ENCODE measurements around the gene LAMB1. TPM values are rescaled to one million over a fixed set of nuclear protein-coding genes. Genes with fewer than 3 reads are reported as not detected.

Gene LAMB1
- total and polyA plus RNA-seq, 5 experiments from 2014 or later: 0.13 to 1.5 (median 0.57) TPM; not detected in 1

GRCh38 chr7:107972941-107973376 lies 30.0 kb downstream of the LAMB1 start:
- Mint-ChIP-seq H3K27ac (no peak overlapping the region), H3K36me3 (no peaks in the 10 kb centered on the region), H3K4me1 (no peaks in the 10 kb centered on the region), H3K4me3 (no peak overlapping the region), H3K27me3 (peaks cover 0 to 10% (median 3%) of the 10 kb centered on the region in 5 donors), H3K9me3 (no peaks in the 10 kb centered on the region)
- POLR2A ChIA-PET: no interaction called here
- no peak for ATAC-seq
- DNase-seq: no peak

GRCh38 chr7:107972075-107972482 lies 30.9 kb downstream of the LAMB1 start:
- Mint-ChIP-seq H3K27ac (no peak overlapping the region), H3K9me3 (no peaks in the 10 kb centered on the region), H3K4me3 (no peak overlapping the region), H3K27me3 (peaks cover 0 to 7% (median 3%) of the 10 kb centered on the region in 5 donors), H3K36me3 (no peaks in the 10 kb centered on the region), H3K4me1 (no peaks in the 10 kb centered on the region)
- DNase-seq (no peak), ATAC-seq (no peak)
- POLR2A ChIA-PET: no interaction called here

DNA sequence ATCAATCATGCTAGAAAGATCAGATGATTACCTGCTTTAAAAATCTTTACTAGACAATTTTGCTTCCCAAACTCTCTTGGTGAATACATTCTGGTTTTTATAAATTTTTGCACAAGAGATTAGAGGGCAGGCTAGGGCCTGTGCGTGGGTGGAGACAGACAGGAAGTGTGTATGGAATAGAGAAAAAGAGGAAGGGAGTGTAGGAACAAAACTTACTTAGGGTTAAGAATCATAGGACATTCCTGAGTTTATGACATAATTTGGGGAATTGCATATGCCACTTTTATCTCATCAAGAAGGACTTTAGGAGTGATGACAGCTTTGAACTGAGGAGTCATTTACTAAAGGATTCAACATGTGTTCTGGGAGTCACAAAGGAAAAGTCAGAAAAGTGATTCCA lies 31.3 kb downstream of the LAMB1 start:
- POLR2A ChIA-PET: no interaction called here
- no peaks in the 10 kb centered on the region for H3K9me3 Mint-ChIP-seq
- no peaks in the 10 kb centered on the region for H3K36me3 Mint-ChIP-seq
- peaks cover 0 to 6% (median 3%) of the 10 kb centered on the region in 5 donors for H3K27me3 Mint-ChIP-seq
- H3K27ac Mint-ChIP-seq: no peak overlapping the region
- no peak for ATAC-seq
- no peak overlapping the region for H3K4me3 Mint-ChIP-seq
- H3K4me1 Mint-ChIP-seq: no peaks in the 10 kb centered on the region
- DNase-seq: no peak

- Mint-ChIP-seq H3K27me3 (peaks cover 0 to 5% (median 2%) of the 10 kb centered on the region in 5 donors), H3K36me3 (no peaks in the 10 kb centered on the region), H3K27ac (no peak overlapping the region), H3K4me3 (no peak overlapping the region), H3K9me3 (no peaks in the 10 kb centered on the region), H3K4me1 (no peaks in the 10 kb centered on the region)
- DNase-seq (no peak), ATAC-seq (no peak)
- POLR2A ChIA-PET: no interaction called here
Observed at GRCh38 chr7:107971100-107971499, 31.9 kb downstream of the LAMB1 start.

DNA sequence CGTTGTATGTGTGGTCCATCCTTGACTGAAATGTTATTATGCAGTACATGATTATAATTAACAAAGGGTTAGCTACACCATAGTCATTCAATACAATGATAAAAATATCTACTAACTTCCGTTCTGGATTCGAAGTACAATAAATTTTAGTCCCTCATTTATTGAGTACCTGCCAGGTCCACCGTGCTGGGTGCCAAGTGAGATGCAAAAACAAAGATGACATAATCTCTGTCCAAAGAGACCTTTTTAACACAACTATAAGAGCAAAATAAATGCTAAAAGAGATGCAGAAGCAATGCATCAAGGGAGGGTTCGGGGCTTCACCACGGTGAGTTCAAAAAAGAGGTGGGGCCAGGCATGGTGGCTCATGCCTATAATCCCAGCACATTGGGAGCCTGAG lies 33.1 kb downstream of the LAMB1 start:
- Mint-ChIP-seq H3K9me3 (no peaks in the 10 kb centered on the region), H3K4me1 (no peaks in the 10 kb centered on the region), H3K27ac (no peak overlapping the region), H3K27me3 (peaks cover 0 to 4% (median 0%) of the 10 kb centered on the region in 5 donors), H3K4me3 (no peak overlapping the region), H3K36me3 (no peaks in the 10 kb centered on the region)
- POLR2A ChIA-PET: no interaction called here
- DNase-seq (no peak), ATAC-seq (no peak)

GRCh38 chr7:107968449-107968848 lies 34.5 kb downstream of the LAMB1 start:
- Mint-ChIP-seq H3K36me3 (no peaks in the 10 kb centered on the region), H3K27me3 (peaks cover 0 to 4% (median 0%) of the 10 kb centered on the region in 5 donors), H3K27ac (no peak overlapping the region), H3K4me3 (no peak overlapping the region), H3K9me3 (no peaks in the 10 kb centered on the region), H3K4me1 (no peaks in the 10 kb centered on the region)
- DNase-seq (no peak), ATAC-seq (no peak)
- POLR2A ChIA-PET: no interaction called here

DNA sequence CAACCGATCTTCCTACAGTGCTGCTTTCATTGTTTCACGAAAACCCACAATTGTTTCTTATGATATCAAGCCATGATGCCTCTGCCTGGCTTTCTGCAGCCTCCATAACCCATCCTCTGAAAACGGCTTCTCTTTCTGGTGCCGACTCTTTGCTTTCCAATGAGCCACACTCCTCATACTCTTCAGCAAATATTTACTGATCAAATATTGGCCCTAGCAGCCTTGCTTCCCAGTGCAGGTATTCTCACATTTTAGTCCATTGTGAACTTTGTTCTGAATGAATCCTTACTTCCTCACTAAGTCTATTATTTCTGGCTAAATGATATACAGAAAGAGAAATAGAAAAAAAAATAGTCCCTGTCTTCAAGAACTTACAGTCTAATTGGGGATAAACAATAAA lies 35.5 kb downstream of the LAMB1 start:
- DNase-seq (no peak), ATAC-seq (no peak)
- POLR2A ChIA-PET: no interaction called here
- H3K4me1 Mint-ChIP-seq: no peaks in the 10 kb centered on the region
- H3K36me3 Mint-ChIP-seq: no peaks in the 10 kb centered on the region
- no peaks in the 10 kb centered on the region for H3K9me3 Mint-ChIP-seq
- H3K4me3 Mint-ChIP-seq: no peak overlapping the region
- no peak overlapping the region for H3K27ac Mint-ChIP-seq
- H3K27me3 Mint-ChIP-seq: peaks cover 0 to 4% (median 0%) of the 10 kb centered on the region in 5 donors

- POLR2A ChIA-PET: no interaction called here
- Mint-ChIP-seq H3K27ac (no peak overlapping the region), H3K4me1 (no peaks in the 10 kb centered on the region), H3K27me3 (peaks cover 0 to 5% (median 0%) of the 10 kb centered on the region in 5 donors), H3K36me3 (no peaks in the 10 kb centered on the region), H3K9me3 (no peaks in the 10 kb centered on the region), H3K4me3 (no peak overlapping the region)
- no peak for ATAC-seq
- DNase-seq: no peak
Observed at GRCh38 chr7:107966711-107967110, 36.2 kb downstream of the LAMB1 start.

DNA sequence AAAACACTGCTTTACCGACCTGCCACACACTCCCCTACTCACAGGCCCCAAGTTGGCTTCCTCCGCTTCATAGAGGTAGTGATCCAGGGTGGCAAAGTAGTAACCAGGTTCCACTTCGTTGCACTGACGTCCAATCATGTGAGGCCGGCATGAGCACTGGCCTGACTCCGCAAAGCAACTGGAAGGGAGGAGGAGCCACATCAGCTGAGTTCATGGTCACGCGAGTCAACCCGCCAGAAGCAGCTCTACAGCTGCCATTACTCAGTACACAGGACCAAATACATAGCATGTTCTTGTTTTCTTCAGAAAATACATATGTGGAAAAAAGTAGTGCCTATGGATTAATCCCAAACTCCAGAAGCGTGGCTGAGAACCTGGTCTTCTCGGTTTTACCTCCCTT lies 38.5 kb downstream of the LAMB1 start:
- Mint-ChIP-seq H3K36me3 (no peaks in the 10 kb centered on the region), H3K9me3 (no peaks in the 10 kb centered on the region), H3K4me3 (no peak overlapping the region), H3K4me1 (no peaks in the 10 kb centered on the region), H3K27ac (no peak overlapping the region), H3K27me3 (peaks cover 0 to 9% (median 5%) of the 10 kb centered on the region in 5 donors)
- no peak for DNase-seq
- POLR2A ChIA-PET: no interaction called here
- ATAC-seq: no peak

DNA sequence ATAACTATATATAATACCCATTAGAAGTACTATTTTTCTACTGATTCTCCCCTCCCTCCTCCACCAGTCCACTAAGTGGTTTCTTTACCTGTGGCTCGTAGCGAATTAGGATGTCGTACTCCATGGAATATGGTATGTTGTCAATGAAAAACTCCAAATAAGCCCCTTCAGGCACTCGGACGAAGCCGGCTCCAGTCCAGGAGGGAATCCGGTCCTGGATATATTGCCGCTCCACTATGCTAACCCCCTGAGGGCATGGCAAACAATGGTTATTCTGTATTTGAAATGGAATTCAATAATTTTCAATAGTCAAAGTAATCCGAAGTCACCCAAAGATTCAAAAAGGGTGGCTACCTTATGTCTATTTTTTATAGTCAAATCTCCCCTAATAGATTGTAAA lies 40.1 kb downstream of the LAMB1 start:
- H3K36me3 Mint-ChIP-seq: no peaks in the 10 kb centered on the region
- no peaks in the 10 kb centered on the region for H3K4me1 Mint-ChIP-seq
- no peaks in the 10 kb centered on the region for H3K9me3 Mint-ChIP-seq
- DNase-seq: no peak
- H3K27me3 Mint-ChIP-seq: peaks cover 6 to 19% (median 10%) of the 10 kb centered on the region in 5 donors
- peak overlapping the region in 1 of 10 donors; percentile 1 for H3K27ac Mint-ChIP-seq
- POLR2A ChIA-PET: interaction anchor here (0.7 kb wide), 1 partner anchor 678 kb away, joined by 4 read pairs; no protein-coding TSS in a partner anchor
- H3K4me3 Mint-ChIP-seq: no peak overlapping the region
- no peak for ATAC-seq

GRCh38 chr7:107961405-107961804 lies 41.6 kb downstream of the LAMB1 start:
- no peaks in the 10 kb centered on the region for H3K4me1 Mint-ChIP-seq
- peaks cover 9 to 21% (median 10%) of the 10 kb centered on the region in 5 donors for H3K27me3 Mint-ChIP-seq
- H3K27ac Mint-ChIP-seq: no peak overlapping the region
- no peak overlapping the region for H3K4me3 Mint-ChIP-seq
- no peaks in the 10 kb centered on the region for H3K9me3 Mint-ChIP-seq
- no peaks in the 10 kb centered on the region for H3K36me3 Mint-ChIP-seq
- ATAC-seq (no peak), DNase-seq (no peak)
- POLR2A ChIA-PET: no interaction called here

- POLR2A ChIA-PET: no interaction called here
- Mint-ChIP-seq H3K36me3 (no peaks in the 10 kb centered on the region), H3K9me3 (no peaks in the 10 kb centered on the region), H3K27me3 (peaks cover 8 to 21% (median 11%) of the 10 kb centered on the region in 5 donors), H3K4me1 (no peaks in the 10 kb centered on the region), H3K4me3 (no peak overlapping the region), H3K27ac (no peak overlapping the region)
- ATAC-seq (no peak), DNase-seq (no peak)
Observed at GRCh38 chr7:107960272-107960671, 42.7 kb downstream of the LAMB1 start.

DNA sequence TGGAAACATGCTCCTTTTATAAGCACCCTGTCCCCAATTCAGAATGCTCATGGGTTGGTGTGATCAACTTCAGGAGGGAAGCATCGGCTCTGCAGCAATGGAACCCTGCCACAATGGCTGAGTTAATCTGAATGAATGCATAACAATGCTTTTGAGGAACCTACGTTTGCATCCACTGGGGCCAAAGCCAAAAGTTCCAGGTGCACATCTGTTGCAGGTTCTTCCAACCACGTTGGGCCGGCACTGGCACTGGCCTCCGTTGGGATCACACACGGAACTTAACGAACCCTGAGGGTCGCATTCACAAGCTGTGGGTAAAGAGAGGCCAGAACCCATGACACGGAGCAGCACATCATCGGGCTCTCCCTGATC lies 43.4 kb downstream of the LAMB1 start:
- no peak overlapping the region for H3K4me3 Mint-ChIP-seq
- no peaks in the 10 kb centered on the region for H3K36me3 Mint-ChIP-seq
- no peak overlapping the region for H3K27ac Mint-ChIP-seq
- DNase-seq: no peak
- no peaks in the 10 kb centered on the region for H3K4me1 Mint-ChIP-seq
- no peak for ATAC-seq
- H3K9me3 Mint-ChIP-seq: no peaks in the 10 kb centered on the region
- POLR2A ChIA-PET: no interaction called here
- H3K27me3 Mint-ChIP-seq: peaks cover 8 to 21% (median 11%) of the 10 kb centered on the region in 5 donors

DNA sequence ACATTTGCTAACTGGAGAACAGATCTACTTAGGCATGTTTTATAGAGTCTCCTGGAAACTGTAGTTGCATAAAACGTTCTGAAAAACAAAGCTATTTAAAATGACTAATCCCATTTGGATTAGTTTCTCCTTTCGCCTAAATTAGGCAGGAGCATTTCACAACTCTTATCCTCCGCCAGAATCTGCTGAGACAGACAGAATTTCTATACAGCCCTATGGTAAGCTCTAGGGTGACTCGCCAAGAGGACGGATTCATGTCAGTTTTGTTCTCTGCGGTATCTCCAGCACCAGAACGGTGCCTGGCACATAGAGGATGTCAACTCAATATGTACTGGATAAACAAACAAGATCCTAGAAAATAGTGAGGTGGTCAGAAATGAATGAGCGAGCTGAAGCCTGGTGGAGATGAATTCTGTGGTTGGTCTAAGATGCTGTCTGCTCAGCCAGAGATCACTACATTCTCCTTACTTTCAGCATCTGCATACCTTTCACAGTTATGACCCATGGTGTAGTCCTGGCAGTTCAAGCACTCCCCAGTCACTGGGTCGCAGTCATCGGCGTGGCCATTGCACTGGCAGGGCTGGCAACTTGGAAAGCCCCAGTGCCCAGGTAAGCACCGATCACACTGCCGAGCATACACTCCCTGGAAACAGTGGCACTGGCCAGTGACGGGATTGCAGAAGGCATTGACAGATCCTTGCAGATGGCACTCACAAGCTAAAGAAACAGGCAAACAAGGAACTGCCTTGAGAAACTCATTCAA lies 44.0 kb downstream of the LAMB1 start:
- DNase-seq (no peak), ATAC-seq (no peak)
- POLR2A ChIA-PET: no interaction called here
- Mint-ChIP-seq H3K9me3 (no peaks in the 10 kb centered on the region), H3K27me3 (peaks cover 8 to 21% (median 11%) of the 10 kb centered on the region in 5 donors), H3K27ac (no peak overlapping the region), H3K36me3 (no peaks in the 10 kb centered on the region), H3K4me1 (no peaks in the 10 kb centered on the region), H3K4me3 (no peak overlapping the region)

All from naive thymus-derived CD8-positive, alpha-beta T cell (primary cell).